HG03469 (cell line): ENCODE data around the gene ARHGAP21.
"Not testable (repeated sequence)": the region's sequence is repeated elsewhere in the genome, so short reads cannot be mapped to it uniquely, and the experiment has no call there.

Source experiments
- ATAC-seq: cut with Tn5 transposase; IDR thresholded peaks from one replicate; pipeline ENCODE4 v1.9.1; 2021; ENCODE audit warnings: mild to moderate bottlenecking, moderate library complexity, moderate number of reproducible peaks; ENCODE audit not compliant: unreplicated experiment

The ARHGAP21 gene

GRCh38 chr10:24642921-24643678 lies 80.6 kb downstream of the ARHGAP21 start:
- ATAC-seq, result peak; percentile 81

- no peak for ATAC-seq
These were observed 84.6 kb downstream of the ARHGAP21 start for GRCh38 chr10:24639124-24639523.

GRCh38 chr10:24625778-24626177 lies 97.9 kb downstream of the ARHGAP21 start:
- no peak for ATAC-seq

- no peak for ATAC-seq
These were observed 100.3 kb downstream of the ARHGAP21 start for GRCh38 chr10:24623383-24623782.

GRCh38 chr10:24622781-24623301 lies 100.8 kb downstream of the ARHGAP21 start:
- ATAC-seq, result no peak

- not testable (repeated sequence) for ATAC-seq
These were observed 102.5 kb downstream of the ARHGAP21 start for GRCh38 chr10:24621035-24621795.

DNA sequence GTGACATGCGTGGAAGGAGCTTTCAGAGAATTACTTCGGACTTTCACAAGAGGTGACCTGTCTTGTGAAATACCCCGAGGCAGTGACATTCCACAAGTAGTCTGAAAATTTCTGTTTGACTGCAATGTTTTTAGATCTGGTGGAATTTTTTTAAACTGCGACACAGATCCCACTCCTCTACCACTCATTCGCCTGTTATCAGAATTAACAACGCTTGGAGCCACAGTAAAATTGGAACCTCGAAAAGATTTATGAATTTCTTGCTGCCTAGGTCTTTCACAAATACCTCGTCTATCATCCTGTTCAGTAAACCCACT lies 103.7 kb downstream of the ARHGAP21 start:
- ATAC-seq, result not testable (repeated sequence)

GRCh38 chr10:24619291-24619993 lies 104.2 kb downstream of the ARHGAP21 start:
- not testable (repeated sequence) for ATAC-seq

DNA sequence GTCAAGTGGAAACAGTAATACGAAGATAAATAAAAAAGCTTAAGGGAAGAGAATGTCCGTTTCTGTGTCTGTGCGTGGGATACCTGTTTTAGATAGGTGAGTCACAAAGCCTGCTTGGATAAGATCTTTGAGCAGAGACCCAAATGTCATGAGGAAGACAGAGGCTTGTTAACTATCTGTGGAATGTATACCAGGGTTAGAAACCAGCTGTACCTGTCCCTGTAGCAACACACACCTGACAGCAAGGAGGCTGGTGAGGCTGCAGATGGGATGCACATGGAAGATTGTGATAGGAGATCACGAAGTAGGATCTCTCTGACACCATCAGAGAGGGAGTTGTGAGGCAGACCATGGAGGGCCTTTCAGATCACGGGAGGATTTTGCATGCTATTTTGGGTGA lies 105.3 kb downstream of the ARHGAP21 start:
- ATAC-seq, result no peak

DNA sequence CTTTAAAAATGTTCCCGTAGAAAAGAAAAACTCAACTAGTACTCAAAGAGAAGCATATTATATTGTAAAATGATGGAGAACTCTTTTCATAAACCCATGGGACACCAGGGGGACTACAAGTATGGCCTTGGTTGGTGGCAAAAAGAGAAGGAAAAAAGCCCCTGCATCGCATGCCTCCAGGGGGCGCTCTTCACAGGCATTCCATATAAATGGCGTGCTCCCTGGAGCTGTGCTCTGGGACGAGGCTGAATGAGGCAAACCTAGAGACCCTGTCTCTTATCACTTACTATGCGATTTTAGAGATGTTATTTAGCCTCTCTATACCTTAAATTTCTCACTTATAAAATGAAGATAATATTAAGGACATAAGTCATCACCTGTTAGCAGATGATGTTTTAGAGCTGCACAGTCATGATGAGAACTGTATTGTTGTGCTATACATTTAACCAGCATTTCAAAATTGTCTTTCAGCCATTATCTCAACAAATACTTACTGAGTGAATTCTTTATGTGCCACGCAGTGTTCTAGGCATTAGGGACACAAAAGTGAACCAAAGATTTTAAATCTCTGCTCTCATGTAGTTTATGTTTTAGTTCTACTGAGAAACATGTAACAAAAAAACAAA lies 105.8 kb downstream of the ARHGAP21 start:
- ATAC-seq, result no peak

GRCh38 chr10:24616536-24616935 lies 107.2 kb downstream of the ARHGAP21 start:
- ATAC-seq, result no peak

GRCh38 chr10:24606021-24606420 lies 117.7 kb downstream of the ARHGAP21 start:
- no peak for ATAC-seq

DNA sequence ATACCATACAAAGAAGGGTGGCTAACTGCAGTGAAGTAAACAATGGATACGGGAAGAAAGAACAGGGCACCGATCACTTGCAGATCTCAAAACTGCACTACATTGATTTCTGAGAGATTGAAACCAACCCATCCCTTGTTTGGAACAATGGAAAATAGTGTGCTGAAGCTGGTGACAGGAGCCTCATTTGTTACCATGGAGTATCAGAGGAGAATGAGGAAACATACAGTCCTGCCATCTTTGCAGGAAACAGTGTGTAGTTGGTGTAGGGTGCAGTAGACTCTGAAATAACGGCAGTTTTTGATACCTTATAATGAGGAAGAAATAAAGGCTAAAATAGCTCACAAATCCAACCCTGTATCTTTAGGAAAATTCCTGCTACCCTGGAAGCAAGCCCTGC lies 118.5 kb downstream of the ARHGAP21 start:
- ATAC-seq, result no peak

DNA sequence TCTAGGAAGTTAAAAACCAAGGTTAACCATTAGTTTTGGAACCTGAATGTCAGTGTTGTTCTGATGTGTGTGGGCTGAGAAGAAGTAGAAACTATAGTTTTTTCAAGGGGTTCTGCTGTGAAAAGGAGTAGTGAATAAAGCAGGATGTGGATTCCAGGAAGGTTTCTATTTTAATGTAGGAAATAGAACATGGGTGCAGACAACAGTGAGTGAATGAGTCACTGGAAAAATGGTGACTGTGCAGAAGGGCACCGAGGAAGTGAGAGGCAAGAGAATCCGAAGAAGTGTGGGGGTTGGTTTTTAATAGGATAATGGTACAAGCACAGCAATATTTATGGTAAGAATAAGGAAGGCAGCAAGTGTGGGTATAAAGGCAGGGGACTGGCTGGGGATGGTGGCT lies 120.4 kb downstream of the ARHGAP21 start:
- no peak for ATAC-seq

GRCh38 chr10:24597961-24598360 lies 125.7 kb downstream of the ARHGAP21 start:
- no peak for ATAC-seq

DNA sequence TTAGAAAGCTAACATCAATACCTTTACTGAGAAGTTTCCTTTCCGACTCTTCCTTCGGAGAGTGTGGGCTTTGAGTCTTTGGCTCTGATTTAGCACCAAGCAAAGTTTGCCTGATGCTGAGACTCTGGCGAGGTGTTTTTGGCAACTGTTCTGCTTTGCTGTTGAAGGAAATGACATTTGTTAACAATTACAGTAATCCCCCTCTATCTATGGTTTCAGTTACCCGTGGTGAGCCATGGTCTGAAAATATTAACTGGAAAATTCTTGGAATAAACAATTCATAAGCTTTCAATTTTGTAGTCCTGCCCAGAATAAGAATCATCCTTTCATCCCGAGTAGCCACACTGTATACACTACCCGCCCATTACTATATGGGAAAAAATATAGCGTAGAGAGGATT lies 126.3 kb downstream of the ARHGAP21 start:
- no peak for ATAC-seq

- no peak for ATAC-seq
These were observed 127.3 kb downstream of the ARHGAP21 start for GRCh38 chr10:24596217-24596930.

DNA sequence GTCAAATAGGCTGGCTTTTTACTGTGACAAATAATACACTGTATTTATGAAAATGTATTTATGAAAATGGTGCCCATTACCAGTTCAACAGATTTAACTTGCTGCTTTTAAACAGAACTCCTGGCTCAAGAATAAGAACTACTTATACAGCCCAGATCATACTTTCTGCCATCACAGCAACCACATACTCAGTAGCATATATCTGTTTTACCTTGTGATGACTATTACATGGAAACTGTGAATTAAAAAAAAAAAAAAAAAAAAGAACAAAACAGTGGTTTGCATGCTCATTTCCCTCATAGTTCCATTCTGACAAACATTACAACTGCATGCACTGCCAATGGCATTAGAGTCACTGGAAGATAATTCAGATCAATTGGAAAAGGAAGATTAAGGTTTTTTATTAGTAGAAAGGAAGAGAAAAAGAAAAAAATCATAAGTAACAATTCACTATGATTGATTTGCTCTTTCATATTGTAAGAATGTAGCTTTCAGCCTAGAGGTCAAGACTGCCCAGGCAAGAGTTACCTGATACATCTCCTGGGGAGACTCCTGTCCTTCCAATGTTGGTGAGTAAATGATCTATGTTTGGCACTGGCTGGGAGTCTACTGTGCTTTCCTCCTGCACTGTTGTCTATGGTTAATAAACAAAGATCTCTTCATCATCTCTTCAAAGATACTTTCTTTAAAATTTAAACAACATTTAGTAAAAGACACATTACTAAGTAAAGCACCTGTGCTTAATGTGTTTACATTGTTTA lies 132.8 kb downstream of the ARHGAP21 start:
- ATAC-seq, result no peak

- ATAC-seq, result no peak
These were observed 134.4 kb downstream of the ARHGAP21 start for GRCh38 chr10:24589265-24589664.

GRCh38 chr10:24579906-24580305 lies 143.8 kb downstream of the ARHGAP21 start:
- no peak for ATAC-seq
